HuH-7.5 (cell line): ENCODE data around the gene HS3ST4.

Source experiments
- DNase-seq: peaks from one replicate; pipeline ENCODE4 v3.0.0; 2011; ENCODE audit warnings: low spot score

The HS3ST4 gene

GRCh38 chr16:26102369-26102768, 410.6 kb downstream of the HS3ST4 start:
- no peak for DNase-seq

DNA sequence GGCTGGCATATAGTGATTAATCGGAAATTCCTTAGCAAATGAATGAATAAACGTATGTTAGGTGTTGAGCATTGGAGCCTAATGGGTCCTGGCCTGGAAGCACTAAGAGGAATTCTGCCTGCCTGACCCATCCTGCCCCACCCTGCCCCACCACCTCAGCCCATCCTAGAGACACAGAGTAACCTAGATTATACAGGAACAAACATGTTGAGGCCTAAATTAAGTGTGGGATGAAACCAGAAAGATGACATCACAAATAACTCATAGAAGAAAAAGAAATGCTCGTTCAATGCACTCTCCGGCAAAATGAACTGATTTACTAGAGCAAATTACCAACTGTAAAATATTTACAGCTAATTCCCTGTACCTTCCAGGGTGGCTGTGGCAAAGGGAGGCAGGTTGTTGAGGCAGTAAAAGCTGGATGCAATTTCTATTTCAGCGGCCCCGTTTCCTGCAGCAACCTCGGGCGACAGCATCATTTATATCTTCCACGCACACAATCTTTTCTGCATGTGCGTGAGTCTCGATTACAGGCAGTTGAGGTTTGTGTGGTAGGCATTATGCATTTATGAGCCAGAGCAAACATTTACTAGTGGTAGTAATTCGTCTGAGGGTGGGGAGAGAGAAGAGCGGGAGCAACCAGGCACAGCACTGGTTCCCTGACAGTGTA, 417.2 kb downstream of the HS3ST4 start:
- no peak for DNase-seq

DNA sequence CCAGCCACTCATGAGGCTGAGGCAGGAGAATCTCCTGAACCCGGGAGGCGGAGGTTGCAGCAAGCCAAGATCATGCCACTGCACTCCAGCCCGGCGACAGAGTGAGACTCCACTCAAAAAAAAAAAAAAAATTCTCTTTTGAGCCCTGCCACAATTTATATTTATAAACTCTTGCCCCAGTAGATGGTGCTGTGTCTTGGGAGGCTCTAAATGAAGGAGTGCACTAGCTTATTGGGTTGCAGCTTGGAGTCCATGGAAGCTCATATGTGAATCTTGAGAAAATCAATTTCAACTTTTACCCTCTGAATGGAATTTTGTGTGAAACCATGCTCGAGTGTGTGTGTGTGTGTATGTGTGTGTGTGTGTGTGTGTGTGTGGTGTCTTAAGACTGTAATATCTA, 420.1 kb downstream of the HS3ST4 start:
- DNase-seq = no peak

GRCh38 chr16:26118575-26118974, 426.8 kb downstream of the HS3ST4 start:
- no peak for DNase-seq

- no peak for DNase-seq
These were observed 429.0 kb downstream of the HS3ST4 start for GRCh38 chr16:26120729-26121128.

GRCh38 chr16:26128296-26128695, 436.5 kb downstream of the HS3ST4 start:
- no peak for DNase-seq

DNA sequence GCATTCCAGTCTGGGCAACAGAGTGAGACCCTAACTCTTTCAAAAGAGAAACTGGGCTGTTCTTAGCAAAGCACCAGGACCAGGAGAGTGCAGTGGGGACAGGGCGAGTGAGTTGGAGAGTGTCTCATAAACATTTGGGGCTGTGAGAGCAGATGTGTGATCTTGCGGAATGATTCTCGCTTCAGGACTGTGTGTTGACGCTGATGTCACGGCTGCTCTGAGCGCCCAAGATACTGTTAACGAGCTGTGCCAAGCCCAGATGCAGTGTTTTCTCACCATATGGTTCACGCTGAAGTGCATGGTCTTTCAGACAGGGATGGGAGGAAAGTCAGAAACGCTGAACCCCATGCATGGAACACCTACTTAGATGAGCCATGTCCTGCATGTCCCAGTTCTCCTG, 438.2 kb downstream of the HS3ST4 start:
- no peak for DNase-seq

DNA sequence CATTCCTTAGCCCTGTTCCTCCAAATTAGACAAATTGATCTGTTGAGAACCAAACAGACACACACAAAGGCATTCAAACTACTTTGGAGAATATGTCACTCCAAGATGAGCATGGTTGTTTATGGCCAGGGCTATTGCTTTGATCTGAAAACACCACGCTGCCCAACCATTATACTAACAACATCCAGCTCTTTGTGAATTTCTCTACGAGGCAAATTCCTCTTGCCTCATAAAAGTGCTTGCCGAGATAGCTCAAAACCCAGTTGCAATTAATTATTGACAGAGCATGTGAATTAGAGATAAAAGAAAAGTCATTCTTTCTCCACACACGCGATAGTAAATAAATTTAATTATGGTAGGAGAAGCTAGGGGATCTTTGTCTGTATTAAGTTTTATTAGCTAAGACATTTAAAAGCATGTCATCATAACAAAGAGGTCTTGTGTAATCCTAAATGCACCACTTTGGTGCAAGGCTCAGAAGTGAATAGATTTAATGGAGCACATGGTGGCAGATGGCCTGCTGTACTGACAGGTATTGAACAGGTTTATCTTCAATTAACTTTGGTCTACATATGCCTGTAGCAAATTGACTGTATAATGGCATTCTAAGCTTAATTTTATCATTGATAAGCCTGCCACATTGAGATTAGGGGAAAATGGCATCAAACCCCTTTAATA, 441.8 kb downstream of the HS3ST4 start:
- DNase-seq = no peak

- no peak for DNase-seq
These were observed 442.8 kb downstream of the HS3ST4 start for GRCh38 chr16:26134588-26134987.

GRCh38 chr16:26137956-26138355, 446.2 kb downstream of the HS3ST4 start:
- no peak for DNase-seq

- no peak for DNase-seq
These were observed 447.3 kb downstream of the HS3ST4 start for GRCh38 chr16:26139091-26139490.

DNA sequence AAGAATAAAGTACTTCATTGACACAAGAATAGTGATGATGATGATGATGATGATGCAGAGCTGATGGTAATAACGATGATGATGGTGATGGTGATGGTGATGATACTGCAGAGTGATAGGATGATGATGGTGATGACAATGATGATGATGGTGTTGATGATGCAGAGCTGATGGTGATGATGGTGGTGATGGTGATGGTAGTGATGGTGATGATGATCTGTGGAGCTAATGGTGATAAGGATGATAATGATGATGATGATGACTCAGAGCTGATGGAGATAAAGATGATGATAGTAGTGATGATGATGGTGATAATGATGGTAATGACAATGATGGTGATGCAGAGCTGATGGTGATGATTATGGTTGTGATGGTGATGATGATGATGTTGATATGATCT, 448.1 kb downstream of the HS3ST4 start:
- no peak for DNase-seq

GRCh38 chr16:26149364-26150190, 457.8 kb downstream of the HS3ST4 start:
- DNase-seq = no peak

DNA sequence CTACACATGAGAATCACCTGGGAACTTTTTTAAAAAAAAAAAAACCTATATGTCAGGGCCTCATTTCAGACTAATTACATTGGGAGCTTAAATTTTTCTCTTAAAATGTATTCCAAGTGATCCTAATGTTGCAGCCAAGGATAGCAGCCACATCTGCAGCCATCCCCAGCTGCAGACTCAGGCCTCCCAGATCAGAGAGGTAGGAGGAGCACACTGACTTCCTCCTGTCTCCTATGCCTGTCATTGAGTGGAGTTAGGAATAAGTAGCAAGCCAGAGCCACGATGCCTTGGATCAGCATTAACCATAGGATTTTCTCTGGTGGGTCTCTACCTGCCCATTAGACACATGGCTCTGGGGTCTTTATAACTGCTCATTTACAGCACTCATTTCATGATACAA, 463.5 kb downstream of the HS3ST4 start:
- no peak for DNase-seq

GRCh38 chr16:26157319-26157718, 465.6 kb downstream of the HS3ST4 start:
- DNase-seq = no peak

GRCh38 chr16:26158142-26158759, 466.5 kb downstream of the HS3ST4 start:
- no peak for DNase-seq

- DNase-seq = no peak
These were observed 469.9 kb downstream of the HS3ST4 start for GRCh38 chr16:26161461-26162180.

DNA sequence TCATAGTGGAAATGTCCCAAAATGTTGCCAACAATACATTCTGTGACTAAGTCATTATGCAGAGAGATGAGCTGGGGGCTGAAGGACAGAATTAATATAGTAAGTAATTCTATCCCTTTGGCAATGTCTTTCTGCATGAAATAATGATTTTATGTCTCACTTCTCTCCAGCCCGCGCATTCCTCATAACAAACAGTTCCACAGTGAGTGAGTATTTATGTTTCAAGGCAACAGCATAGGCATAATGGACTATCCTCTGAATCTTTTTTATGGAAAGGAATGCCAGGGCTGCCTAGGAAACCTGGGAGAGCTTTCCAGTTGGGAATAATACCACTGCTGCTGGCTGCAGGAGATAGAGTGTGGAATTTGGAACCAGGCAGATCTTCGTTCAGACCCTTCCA, 477.7 kb downstream of the HS3ST4 start:
- DNase-seq = no peak

GRCh38 chr16:26175944-26176343, 484.2 kb downstream of the HS3ST4 start:
- DNase-seq = no peak

GRCh38 chr16:26177438-26177837, 485.7 kb downstream of the HS3ST4 start:
- DNase-seq = no peak

DNA sequence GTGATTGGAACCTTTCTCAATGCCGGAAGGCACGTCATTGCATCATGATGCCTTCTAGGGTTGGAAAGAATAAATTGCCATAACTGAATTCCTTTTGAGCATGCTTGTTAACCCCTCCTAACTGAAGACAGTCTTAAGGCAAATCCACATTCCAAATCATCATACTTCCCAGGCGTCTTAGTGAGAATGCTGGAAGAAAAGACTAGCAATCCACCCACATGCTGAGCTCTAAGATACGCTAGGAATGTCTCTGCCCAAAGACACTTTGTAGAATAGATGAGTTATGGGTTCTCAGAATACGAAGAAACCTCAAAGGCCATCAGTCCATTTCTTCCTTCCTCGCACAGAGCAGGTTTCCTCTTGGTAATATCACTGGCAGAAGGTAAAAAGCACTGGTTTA, 486.5 kb downstream of the HS3ST4 start:
- no peak for DNase-seq

GRCh38 chr16:26186091-26186615, 494.4 kb downstream of the HS3ST4 start:
- DNase-seq = no peak
